ENCODE measurements around the gene TMEM203. TPM values are rescaled to one million over a fixed set of nuclear protein-coding genes. Genes with fewer than 3 reads are reported as not detected.

TMEM203 gene
- polyA plus RNA-seq, 1 donor from 2014 or later: 61.1 TPM

DNA sequence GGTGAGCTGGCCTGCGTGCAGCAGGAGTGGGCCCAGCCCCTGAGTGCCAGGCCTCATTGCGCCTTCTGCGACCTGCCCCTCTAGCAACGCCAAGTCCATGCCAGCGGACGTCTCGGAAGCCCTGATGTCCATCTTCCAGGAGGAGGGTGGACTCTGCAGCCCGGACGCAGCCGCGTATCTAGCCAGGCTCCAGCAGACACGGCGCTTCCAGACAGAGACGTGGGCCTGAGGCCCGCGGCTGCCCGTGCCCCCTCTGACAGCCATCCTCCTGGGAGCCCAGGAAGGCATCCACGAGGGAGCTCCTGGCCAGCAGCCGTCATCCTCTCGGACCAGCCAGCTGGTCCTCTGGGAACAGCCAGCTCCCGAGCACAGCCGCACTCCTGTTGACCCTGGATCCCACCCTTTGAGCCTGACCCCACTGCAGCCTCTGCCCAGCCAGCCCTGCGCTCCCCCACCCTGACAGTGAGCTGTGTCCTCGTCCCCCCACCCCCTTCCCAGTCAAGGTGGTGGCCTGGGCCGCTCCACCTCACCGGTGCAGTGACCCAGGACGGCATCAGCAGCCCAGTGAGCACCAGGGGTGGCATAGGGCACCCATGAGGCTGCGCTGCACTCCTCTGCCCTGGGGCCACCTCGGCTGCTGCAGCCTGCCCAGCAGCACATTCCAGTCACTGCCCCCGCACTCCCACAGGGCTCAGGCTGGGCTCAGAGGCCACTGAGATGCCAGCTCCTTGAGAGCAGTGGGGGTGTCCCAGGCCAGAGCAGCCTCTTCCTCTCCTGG is 10.9 kb upstream of the TMEM203 start:
- Histone ChIP-seq H4K20me1 (ENCODE audit: insufficient read depth) (no peaks in the 10 kb centered on the region), H3K79me2 (replicated peaks; ENCODE audit: insufficient read depth, low read length) (no peaks in the 10 kb centered on the region), H3K27ac (ENCODE audit: low read length) (no peak overlapping the region), H2AFZ (ENCODE audit: low read depth, low read length) (no peak overlapping the region), H3K4me2 (ENCODE audit: low read length) (no peak overlapping the region), H3K9me2 (ENCODE audit: insufficient read depth, low read length) (no peaks in the 10 kb centered on the region), H3K36me3 (ENCODE audit: insufficient read depth, low read length) (no peaks in the 10 kb centered on the region), H3F3A (ENCODE audit: insufficient read depth, low read length, poor library complexity, severe bottlenecking) (no peaks in the 10 kb centered on the region), H3K9me3 (ENCODE audit: low read length) (no peaks in the 10 kb centered on the region), H3K4me3 (ENCODE audit: low read length) (no peak overlapping the region), H3K27me3 (ENCODE audit: insufficient read depth, low read depth, low read length) (no peaks in the 10 kb centered on the region), H3K9ac (ENCODE audit: low read length) (no peak overlapping the region)
- TF ChIP-seq, protein P1, sequence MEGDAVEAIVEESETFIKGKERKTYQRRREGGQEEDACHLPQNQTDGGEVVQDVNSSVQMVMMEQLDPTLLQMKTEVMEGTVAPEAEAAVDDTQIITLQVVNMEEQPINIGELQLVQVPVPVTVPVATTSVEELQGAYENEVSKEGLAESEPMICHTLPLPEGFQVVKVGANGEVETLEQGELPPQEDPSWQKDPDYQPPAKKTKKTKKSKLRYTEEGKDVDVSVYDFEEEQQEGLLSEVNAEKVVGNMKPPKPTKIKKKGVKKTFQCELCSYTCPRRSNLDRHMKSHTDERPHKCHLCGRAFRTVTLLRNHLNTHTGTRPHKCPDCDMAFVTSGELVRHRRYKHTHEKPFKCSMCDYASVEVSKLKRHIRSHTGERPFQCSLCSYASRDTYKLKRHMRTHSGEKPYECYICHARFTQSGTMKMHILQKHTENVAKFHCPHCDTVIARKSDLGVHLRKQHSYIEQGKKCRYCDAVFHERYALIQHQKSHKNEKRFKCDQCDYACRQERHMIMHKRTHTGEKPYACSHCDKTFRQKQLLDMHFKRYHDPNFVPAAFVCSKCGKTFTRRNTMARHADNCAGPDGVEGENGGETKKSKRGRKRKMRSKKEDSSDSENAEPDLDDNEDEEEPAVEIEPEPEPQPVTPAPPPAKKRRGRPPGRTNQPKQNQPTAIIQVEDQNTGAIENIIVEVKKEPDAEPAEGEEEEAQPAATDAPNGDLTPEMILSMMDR (IDR thresholded peaks at IDR 0.05; ENCODE audit: poor library complexity, severe bottlenecking): no peak
- TF ChIP-seq POLR2AphosphoS5 (IDR thresholded peaks at IDR 0.05) (no peak), SMC3 (conservative IDR thresholded peaks at IDR 0.05; ENCODE audit: poor library complexity) (no peak), EZH2 (IDR thresholded peaks at IDR 0.05; ENCODE audit: borderline replicate concordance, insufficient read depth, low read length, poor library complexity, severe bottlenecking) (no peak), TAF1 (IDR thresholded peaks at IDR 0.05; ENCODE audit: low read depth) (no peak), RAD21 (conservative IDR thresholded peaks at IDR 0.05) (no peak), EP300 (conservative IDR thresholded peaks at IDR 0.05; ENCODE audit: poor library complexity, severe bottlenecking) (no peak), MXI1 (conservative IDR thresholded peaks at IDR 0.05; ENCODE audit: poor library complexity, severe bottlenecking) (no peak)
- TF ChIP-seq, protein P2, sequence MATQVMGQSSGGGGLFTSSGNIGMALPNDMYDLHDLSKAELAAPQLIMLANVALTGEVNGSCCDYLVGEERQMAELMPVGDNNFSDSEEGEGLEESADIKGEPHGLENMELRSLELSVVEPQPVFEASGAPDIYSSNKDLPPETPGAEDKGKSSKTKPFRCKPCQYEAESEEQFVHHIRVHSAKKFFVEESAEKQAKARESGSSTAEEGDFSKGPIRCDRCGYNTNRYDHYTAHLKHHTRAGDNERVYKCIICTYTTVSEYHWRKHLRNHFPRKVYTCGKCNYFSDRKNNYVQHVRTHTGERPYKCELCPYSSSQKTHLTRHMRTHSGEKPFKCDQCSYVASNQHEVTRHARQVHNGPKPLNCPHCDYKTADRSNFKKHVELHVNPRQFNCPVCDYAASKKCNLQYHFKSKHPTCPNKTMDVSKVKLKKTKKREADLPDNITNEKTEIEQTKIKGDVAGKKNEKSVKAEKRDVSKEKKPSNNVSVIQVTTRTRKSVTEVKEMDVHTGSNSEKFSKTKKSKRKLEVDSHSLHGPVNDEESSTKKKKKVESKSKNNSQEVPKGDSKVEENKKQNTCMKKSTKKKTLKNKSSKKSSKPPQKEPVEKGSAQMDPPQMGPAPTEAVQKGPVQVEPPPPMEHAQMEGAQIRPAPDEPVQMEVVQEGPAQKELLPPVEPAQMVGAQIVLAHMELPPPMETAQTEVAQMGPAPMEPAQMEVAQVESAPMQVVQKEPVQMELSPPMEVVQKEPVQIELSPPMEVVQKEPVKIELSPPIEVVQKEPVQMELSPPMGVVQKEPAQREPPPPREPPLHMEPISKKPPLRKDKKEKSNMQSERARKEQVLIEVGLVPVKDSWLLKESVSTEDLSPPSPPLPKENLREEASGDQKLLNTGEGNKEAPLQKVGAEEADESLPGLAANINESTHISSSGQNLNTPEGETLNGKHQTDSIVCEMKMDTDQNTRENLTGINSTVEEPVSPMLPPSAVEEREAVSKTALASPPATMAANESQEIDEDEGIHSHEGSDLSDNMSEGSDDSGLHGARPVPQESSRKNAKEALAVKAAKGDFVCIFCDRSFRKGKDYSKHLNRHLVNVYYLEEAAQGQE (IDR thresholded peaks at IDR 0.05; ENCODE audit: borderline replicate concordance): no peak

DNA sequence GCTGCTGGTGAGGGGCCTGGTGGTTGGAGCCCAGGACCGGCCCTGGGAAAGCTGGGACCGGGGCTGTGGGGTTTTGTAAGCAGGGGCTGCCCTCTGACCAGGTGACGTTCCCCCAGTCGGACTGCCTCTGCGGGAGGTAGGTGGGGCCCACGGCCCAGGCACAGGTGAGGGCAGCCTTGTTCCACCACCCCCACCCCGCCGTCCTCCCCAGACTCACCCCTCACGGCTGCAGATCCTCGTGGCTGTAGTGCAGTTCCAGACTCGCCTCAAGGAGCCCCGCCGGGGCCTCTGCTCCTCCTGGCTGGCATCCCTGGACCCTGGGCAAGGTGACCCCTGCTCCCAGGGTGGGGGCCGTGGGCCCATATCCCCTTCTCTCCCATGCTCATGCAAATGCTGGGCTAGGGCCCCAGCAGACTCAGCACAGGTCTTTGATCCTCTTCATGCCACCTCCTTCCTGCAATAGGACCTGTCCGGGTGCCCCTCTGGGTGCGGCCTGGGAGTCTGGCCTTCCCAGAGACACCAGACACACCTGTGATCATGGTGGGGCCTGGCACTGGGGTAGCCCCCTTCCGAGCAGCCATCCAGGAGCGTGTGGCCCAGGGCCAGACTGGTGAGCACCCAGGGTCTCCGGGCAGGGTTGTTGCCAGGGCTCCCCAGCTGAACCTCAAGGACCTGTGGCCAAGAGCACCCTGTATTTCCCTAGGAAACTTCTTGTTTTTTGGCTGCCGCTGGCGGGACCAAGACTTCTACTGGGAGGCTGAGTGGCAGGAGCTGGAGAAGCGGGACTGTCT is 9.9 kb upstream of the TMEM203 start:
- no peak for TF ChIP-seq TAF1 (IDR thresholded peaks at IDR 0.05; ENCODE audit: low read depth)
- Histone ChIP-seq H3K4me2 (ENCODE audit: low read length) (no peak overlapping the region), H3F3A (ENCODE audit: insufficient read depth, low read length, poor library complexity, severe bottlenecking) (no peaks in the 10 kb centered on the region), H4K20me1 (ENCODE audit: insufficient read depth) (no peaks in the 10 kb centered on the region), H3K9ac (ENCODE audit: low read length) (no peak overlapping the region), H3K27ac (ENCODE audit: low read length) (no peak overlapping the region), H3K27me3 (ENCODE audit: insufficient read depth, low read depth, low read length) (no peaks in the 10 kb centered on the region), H3K4me3 (ENCODE audit: low read length) (no peak overlapping the region), H2AFZ (ENCODE audit: low read depth, low read length) (no peak overlapping the region), H3K36me3 (ENCODE audit: insufficient read depth, low read length) (no peaks in the 10 kb centered on the region), H3K9me2 (ENCODE audit: insufficient read depth, low read length) (no peaks in the 10 kb centered on the region), H3K9me3 (ENCODE audit: low read length) (no peaks in the 10 kb centered on the region), H3K79me2 (replicated peaks; ENCODE audit: insufficient read depth, low read length) (no peaks in the 10 kb centered on the region)
